OCI-M2 (cell line): ENCODE data around the gene ETV6.
"Not testable (repeated sequence)": the region's sequence is repeated elsewhere in the genome, so short reads cannot be mapped to it uniquely, and the experiment has no call there.

ENCODE experiments used
- DNase-seq: peaks from one replicate; lab custom pipeline; 2025; ENCODE audit not compliant: unreplicated experiment; lab: John Stamatoyannopoulos, UW

ETV6 gene

GRCh38 chr12:11667171-11667570 lies 17.7 kb downstream of the ETV6 start:
- DNase-seq = no peak

DNA sequence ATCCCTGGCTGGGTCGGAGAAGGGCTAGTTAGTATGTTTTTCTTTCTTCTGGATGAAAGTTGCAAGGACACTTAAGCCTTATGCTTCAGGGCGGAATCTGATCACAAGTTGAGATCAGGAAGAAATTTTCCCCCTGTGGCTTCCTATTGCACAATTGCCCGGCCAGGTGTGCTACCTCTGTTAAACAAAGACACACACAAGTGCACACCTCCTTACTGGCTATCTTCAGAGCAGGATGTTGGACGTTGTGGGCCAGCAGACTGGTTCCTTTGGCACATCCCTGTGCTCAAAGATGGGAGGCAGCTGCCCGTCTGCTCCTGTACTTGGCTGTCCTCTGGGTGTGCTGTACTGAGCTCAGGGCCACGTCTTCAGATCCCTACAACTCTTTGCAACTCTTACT lies 19.1 kb downstream of the ETV6 start:
- no peak for DNase-seq

DNA sequence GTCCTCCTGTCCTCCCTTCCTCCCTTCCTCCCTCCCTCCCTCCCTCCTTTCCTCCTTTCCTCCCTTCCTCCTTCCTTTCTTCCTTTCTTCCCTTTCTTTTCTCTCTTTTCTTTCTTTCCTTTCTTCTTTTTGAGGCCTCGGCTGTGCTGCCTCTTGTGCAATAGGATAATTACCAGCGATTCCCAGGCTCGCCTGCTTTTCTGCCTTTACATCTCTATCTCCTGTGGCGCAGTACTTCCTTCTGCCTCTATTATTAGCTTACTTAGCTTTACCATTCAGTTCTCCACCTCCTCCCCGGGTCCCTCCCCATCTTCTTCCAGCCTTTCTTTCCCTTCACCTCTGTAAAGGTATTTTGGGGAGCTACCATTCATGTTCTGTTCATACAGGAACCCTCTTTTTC lies 19.9 kb downstream of the ETV6 start:
- no peak for DNase-seq

DNA sequence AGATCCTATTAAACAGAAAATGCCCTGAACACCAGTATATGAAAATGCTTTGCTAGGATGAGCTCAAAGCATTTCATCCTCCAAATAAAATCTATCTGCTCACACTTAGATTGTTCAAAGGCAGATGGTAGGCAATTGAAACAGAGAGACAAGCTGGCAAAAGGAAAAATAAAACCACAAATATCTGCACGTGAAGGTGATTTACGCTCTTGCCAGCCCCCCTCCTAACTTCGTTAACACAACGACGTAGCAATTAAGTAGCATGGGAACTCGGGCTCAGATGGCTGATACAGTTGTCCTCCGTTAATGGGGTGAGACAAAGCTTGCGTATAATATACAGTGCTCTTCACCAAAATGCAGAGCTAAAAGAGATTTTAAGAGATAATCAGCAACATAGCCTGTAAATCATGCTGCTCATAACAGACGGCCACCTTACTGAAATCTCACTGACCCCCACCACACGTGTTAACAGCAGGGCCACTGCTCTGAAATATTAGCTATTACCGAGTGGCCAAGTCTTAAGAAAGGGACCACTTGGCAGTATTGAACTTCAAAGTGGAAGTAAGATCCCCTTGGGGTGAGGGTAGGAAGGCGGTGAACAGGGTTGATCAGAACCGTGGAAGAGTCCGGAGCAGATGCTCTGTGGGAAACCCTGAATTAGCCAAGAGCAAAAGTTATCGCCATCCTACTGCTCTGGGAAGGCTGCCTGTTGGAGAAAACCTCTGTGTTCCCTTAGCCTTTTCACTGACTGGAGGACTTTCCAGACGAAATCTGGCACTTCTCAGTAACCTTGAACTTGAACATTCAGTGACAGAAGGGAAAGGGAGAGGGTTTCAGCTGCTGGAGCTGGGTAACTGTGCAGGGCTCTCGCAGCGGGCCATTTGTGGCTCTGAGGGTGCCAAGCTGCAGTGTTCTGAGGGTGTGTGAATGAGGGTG lies 23.1 kb downstream of the ETV6 start:
- DNase-seq = no peak

DNA sequence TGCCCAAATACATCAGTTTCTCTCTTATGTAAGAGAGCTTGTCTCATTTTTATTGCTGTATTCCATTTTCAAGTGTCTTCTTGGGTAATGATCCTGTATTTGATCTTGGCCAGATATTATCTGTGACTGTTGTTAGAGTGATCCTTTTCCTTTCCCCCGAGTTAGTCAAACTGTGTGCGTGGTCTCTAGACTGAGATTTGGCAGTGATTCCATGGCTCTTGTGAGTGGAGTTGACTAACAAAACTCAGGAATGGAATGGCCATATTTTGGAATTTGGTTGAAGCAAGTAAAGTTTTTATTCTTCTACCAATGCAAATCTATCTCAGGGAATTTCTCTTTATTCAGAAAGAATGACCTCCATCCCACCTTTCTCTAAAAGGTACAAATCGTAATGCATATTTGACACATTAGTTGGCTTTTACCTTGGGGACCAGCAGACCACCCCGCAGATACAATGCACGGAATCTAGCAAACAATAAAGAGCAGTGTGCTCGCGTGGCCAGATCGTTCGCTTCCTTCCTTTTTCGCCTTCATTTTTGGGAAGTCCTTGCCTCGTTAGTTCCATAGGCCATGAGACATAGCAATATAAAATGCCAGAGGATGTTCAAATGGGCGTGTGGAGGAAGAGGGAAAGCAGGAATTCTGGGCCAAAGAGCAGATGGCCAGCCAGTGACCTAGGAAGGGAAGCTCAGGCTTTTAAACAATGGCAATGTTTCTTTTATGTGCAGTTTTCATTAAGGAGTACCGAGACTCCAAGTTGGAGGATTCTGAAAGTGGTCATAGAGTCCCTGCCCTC lies 24.4 kb downstream of the ETV6 start:
- DNase-seq = no peak

DNA sequence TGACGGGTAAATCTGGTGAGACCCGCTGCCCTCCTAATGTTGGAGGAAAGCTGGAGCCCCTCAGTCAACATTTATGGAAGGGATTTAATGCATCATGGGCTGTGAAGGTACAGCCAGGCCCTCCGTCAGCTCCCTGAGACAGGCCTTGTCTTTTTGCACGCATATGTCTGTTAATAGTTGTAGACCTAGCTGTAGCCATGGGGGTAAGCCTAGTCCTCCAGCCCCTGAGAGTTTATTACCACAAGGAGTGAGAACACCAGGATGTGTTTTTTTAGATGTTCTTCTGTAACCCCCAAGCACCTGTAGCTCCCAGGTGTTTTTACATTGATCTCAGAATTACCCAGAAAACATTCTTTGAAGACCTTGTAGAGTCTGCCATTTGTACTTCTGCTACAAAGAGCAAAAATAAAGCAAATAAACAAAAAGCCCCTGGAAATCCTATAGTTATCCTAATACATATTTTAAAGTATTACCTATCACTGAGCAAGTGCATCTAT lies 25.5 kb downstream of the ETV6 start:
- no peak for DNase-seq

DNA sequence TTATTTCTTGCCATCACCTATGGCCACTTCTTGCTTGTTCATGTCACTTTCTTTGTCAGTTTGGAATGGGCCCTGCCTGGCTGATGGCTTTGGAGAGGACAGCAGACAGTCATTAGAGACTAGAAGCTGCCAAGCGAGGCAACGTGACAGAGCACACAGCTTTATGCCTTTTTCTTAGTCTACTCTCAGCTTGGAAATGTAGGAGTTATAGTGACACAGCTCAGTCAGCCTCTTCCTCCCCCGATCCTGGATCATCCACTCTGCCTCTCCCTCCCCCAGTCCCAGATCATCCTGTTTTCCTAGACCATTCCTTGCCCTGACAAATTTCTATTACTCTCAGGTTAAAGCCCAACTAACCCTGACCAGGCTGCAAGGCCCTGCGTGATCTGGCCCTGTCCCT lies 26.6 kb downstream of the ETV6 start:
- no peak for DNase-seq

- no peak for DNase-seq
These were observed 27.6 kb downstream of the ETV6 start for GRCh38 chr12:11677093-11677492.

DNA sequence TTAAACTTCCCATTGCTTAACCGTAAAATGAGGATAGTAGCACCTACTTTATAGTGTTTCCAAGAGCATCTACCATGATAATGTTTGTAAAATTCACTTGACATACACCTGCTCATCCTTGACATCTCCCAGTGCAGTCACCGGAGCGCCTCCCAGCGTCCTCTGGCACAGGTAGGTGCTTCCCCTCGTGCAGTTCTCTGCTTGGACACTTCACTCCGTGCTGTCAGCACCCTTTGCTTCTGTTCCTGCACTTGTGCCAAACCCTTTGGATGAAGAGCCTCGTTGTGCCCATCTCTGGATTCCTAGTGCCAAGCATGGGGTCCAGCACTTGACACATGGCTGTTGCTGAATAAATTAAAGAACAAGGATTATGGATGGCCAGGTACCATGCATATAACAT lies 28.3 kb downstream of the ETV6 start:
- DNase-seq = no peak

GRCh38 chr12:11678781-11679180 lies 29.3 kb downstream of the ETV6 start:
- DNase-seq = no peak

GRCh38 chr12:11681207-11681606 lies 31.7 kb downstream of the ETV6 start:
- no peak for DNase-seq

DNA sequence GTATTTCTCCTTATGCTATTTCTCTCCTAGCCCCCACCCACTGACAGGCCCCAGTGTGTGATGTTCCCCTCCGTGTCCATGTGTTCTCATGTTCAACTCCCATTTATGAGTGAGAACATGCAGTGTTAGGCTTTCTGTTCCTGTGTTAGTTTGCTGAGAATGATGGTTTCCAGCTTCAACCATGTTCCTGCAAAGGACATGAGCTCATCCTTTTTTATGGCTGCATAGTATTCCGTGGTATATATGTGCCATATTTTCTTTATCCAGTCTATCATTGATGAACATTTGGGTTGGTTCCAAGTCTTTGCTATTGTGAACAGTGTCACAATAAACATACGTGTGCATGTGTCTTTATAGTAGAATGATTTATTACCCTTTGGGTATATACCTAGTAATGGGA lies 32.2 kb downstream of the ETV6 start:
- not testable (repeated sequence) for DNase-seq

GRCh38 chr12:11684393-11684792 lies 34.9 kb downstream of the ETV6 start:
- no peak for DNase-seq

DNA sequence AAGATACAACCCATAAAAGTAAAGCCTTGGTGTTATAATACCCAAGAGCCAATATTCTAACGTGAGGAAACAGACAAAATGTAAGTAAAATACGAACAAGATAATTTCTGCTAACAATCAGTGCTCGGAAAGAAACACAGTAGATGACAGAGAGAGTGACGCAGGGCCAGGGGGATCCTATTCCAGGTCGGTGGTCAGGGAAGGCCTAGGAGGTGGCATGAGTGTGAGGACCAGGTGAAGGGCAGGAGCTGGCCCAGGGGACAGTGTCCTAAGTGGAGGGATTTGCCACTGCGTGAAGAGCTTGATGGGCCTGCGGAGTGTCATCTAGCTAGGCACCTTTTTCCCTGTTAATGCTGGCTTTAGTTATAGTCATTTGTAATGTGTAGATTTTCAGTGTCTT lies 35.3 kb downstream of the ETV6 start:
- no peak for DNase-seq

- no peak for DNase-seq
These were observed 35.8 kb downstream of the ETV6 start for GRCh38 chr12:11685316-11685715.

GRCh38 chr12:11685716-11686115 lies 36.2 kb downstream of the ETV6 start:
- no peak for DNase-seq

GRCh38 chr12:11686120-11686519 lies 36.6 kb downstream of the ETV6 start:
- no peak for DNase-seq

- no peak for DNase-seq
These were observed 38.1 kb downstream of the ETV6 start for GRCh38 chr12:11687528-11687927.

GRCh38 chr12:11688379-11688778 lies 38.9 kb downstream of the ETV6 start:
- no peak for DNase-seq

- no peak for DNase-seq
These were observed 39.4 kb downstream of the ETV6 start for GRCh38 chr12:11688831-11689230.

DNA sequence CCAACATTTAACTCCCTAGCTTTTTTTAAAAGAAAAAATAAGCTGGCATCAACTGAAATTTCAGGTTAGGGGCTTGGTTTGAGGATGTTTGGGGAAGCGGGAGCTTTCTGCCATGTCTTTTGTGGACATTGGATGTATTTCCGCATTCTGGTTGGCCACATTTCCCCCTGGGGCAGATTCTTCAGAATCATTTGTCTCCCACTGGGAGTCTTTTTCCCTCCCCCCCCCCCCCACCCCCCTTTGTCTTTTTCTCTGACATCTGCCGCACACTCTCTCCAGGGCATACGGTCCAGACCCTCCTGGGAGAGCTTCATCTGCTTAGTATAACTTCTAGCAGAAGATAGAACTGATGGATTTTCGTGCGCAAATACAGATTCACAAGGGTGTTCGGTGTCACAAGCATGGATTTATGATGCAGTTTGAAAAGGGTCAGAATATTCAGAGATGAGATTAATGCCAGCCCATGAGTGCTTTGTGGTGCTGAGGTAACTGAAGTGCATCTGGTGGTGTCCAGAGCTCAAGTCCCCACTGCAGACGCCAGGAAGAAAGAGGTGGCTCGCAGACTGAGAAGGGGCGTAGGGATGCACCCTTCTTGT lies 40.2 kb downstream of the ETV6 start:
- DNase-seq = no peak

GRCh38 chr12:11693067-11693466 lies 43.6 kb downstream of the ETV6 start:
- no peak for DNase-seq
